Measurements from ENCODE around the gene TNFSF12. TPM values are rescaled to one million over a fixed set of nuclear protein-coding genes. Genes with fewer than 3 reads are reported as not detected.

Gene TNFSF12
- polyA plus RNA-seq, 1 of the 3 experiments (the other 2 are of a cell fraction): 47.6 TPM

- TF ChIP-seq PBX3 (IDR thresholded peaks at IDR 0.05): peak; percentile 100
- TF ChIP-seq TAF1 (IDR thresholded peaks at IDR 0.05; ENCODE audit: borderline replicate concordance, low read depth, low read length): peak; percentile 92
- TF ChIP-seq ELF1 (IDR thresholded peaks at IDR 0.05): no peak
- no peak; the same call in 1 of the 2 replicates for TF ChIP-seq FOSL2 (IDR thresholded peaks at IDR 0.05; ENCODE audit: borderline replicate concordance, low read depth)
- peak; percentile 11; the same call in 1 of the 2 replicates for TF ChIP-seq TCF12 (IDR thresholded peaks at IDR 0.05)
- TF ChIP-seq YY1 (IDR thresholded peaks at IDR 0.05; ENCODE audit: low read depth): peak; percentile 92
- TF ChIP-seq TEAD4 (IDR thresholded peaks at IDR 0.05; ENCODE audit: borderline replicate concordance, insufficient read depth): 0 out of 2 replicates have a peak, but pooled peaks have one; percentile 7
- TF ChIP-seq IRF3 (IDR thresholded peaks at IDR 0.05; ENCODE audit: low read depth, low read length): peak; percentile 97
- TF ChIP-seq NRF1 (IDR thresholded peaks at IDR 0.05; ENCODE audit: low read depth, low read length): no peak
- no peak for TF ChIP-seq EZH2phosphoT487 (IDR thresholded peaks at IDR 0.05; ENCODE audit: borderline replicate concordance, low read depth)
- TF ChIP-seq SIN3A (IDR thresholded peaks at IDR 0.05; ENCODE audit: borderline replicate concordance, low read depth, low read length): peak; percentile 95
- TF ChIP-seq MEF2A (IDR thresholded peaks at IDR 0.05; ENCODE audit: borderline replicate concordance, low read depth): no peak
- no peak for TF ChIP-seq MAX (IDR thresholded peaks at IDR 0.05; ENCODE audit: low read depth)
- TF ChIP-seq, protein P1, sequence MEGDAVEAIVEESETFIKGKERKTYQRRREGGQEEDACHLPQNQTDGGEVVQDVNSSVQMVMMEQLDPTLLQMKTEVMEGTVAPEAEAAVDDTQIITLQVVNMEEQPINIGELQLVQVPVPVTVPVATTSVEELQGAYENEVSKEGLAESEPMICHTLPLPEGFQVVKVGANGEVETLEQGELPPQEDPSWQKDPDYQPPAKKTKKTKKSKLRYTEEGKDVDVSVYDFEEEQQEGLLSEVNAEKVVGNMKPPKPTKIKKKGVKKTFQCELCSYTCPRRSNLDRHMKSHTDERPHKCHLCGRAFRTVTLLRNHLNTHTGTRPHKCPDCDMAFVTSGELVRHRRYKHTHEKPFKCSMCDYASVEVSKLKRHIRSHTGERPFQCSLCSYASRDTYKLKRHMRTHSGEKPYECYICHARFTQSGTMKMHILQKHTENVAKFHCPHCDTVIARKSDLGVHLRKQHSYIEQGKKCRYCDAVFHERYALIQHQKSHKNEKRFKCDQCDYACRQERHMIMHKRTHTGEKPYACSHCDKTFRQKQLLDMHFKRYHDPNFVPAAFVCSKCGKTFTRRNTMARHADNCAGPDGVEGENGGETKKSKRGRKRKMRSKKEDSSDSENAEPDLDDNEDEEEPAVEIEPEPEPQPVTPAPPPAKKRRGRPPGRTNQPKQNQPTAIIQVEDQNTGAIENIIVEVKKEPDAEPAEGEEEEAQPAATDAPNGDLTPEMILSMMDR (IDR thresholded peaks at IDR 0.05): no peak
- TF ChIP-seq RXRA (IDR thresholded peaks at IDR 0.05; ENCODE audit: borderline replicate concordance, low read depth): no peak
Measured at GRCh38 chr17:7572588-7573323, 23.9 kb downstream of the TNFSF12 start (continued).
